Kidney epithelial cell (primary cell): Measurements from ENCODE around the gene UBL5. TPM values are rescaled to one million over a fixed set of nuclear protein-coding genes. Genes with fewer than 3 reads are reported as not detected.
A peak's percentile ranks its signal among the peaks of the same experiment; 100 is the strongest.
"Not testable (repeated sequence)": the region's sequence is repeated elsewhere in the genome, so short reads cannot be mapped to it uniquely, and the experiment has no call there.

ENCODE experiments used
- DNase-seq: peaks from one replicate; pipeline ENCODE4 v3.0.0-alpha.2; 2010; ENCODE audit warnings: low read depth
- H3K27me3 ChIP-seq: 2 replicates; pipeline ENCODE4 v1.6.0; 2011; ENCODE audit warnings: low read length; ENCODE audit not compliant: control insufficient read depth, insufficient read depth
- H3K36me3 ChIP-seq: 2 replicates; pipeline ENCODE4 v1.5.1; 2011; ENCODE audit warnings: low read length; ENCODE audit not compliant: control insufficient read depth, insufficient read depth
- H3K4me3 ChIP-seq: 2 replicates; pipeline ENCODE4 v1.5.1; 2011; ENCODE audit warnings: low read depth, mild to moderate bottlenecking, control low read depth, low read length
- total RNA-seq: library from RNA; depleted of rRNA; stranded (reverse); fragments of >200 nt; gene quantifications from 2 replicates; pipeline ENCODE4 v1.2.3, GENCODE V29; 2015
- TF ChIP-seq, protein P1 (sequence below): IDR thresholded peaks from 2 replicates; pipeline ENCODE4 v1.5.1; 2011; ENCODE audit warnings: mild to moderate bottlenecking, moderate library complexity, low read length, control low read depth, inconsistent platforms; ENCODE audit not compliant: insufficient read depth, poor library complexity, severe bottlenecking

The UBL5 gene
- total RNA-seq, 1 donor from 2014 or later = 603 TPM

DNA sequence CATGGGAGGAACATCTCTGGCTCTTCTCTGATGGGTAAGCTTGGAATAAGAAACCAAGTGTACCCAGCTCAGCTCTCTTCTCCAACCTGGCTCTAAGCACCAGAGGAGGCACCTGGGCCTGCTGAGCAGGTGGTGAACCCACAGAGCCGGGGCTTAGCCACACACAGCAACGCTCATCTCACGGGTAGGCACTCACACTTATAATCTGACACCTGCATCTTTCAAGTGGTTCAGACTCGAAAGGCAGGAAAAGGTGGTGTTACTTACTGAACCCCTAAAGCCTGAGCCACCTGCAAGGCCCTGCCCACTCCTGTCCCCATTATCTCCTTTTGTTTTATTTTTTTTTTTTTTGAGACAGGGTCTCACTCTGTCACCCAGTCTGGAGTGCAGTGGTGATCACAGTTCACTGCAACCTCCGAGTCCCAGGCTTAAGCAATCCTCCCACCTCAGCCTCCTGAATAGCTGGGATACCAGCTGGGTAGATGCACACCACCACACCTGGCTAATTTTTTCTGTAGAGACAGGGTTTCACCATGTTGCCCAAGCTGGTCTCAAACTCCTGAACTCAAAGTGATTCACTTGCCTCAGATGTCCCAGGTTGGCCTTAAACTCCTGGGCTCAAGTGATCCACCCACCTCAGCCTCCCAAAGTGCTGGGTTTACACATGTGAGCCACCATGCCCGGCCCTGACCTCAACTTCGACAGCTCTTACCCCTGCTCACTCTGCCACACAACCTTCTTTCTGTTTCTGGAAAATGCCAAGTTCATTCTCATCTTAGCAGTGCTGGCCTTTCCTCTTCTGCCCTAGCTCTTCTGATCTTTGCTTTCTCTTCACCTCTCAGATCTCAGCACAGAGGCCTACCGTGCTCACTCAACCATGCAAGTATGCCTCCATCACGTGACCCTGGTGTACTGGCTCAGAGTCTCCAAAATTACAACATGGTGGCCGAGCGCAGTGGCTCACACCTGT is 18.6 kb upstream of the UBL5 start:
- TF ChIP-seq, protein P1, sequence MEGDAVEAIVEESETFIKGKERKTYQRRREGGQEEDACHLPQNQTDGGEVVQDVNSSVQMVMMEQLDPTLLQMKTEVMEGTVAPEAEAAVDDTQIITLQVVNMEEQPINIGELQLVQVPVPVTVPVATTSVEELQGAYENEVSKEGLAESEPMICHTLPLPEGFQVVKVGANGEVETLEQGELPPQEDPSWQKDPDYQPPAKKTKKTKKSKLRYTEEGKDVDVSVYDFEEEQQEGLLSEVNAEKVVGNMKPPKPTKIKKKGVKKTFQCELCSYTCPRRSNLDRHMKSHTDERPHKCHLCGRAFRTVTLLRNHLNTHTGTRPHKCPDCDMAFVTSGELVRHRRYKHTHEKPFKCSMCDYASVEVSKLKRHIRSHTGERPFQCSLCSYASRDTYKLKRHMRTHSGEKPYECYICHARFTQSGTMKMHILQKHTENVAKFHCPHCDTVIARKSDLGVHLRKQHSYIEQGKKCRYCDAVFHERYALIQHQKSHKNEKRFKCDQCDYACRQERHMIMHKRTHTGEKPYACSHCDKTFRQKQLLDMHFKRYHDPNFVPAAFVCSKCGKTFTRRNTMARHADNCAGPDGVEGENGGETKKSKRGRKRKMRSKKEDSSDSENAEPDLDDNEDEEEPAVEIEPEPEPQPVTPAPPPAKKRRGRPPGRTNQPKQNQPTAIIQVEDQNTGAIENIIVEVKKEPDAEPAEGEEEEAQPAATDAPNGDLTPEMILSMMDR = no peak
- Histone ChIP-seq H3K4me3 (no peak overlapping the region), H3K27me3 (no peaks in the 10 kb centered on the region), H3K36me3 (peaks cover 2% of the 10 kb centered on the region)
- DNase-seq = no peak

DNA sequence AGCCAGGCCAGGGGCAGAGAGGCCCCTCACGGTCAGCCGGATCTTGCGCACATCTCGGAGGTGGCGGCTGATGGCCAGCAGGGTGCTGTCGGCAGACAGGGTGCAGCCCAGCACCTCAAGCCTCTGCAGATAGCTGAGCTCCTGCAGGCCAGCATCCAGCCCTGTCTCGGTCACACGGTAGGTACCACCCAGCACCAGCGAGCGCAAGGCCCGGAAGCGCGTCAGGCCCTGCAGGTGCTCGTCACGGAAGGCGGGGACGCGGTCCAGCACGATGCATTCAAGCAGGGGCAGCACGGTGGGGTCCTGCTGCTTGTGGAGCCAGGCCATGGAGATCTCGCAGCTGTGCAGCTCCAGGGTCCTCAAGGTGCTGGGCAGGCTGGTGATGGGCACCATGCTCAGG is 16.6 kb upstream of the UBL5 start:
- Histone ChIP-seq H3K36me3 (peaks cover 2% of the 10 kb centered on the region), H3K27me3 (no peaks in the 10 kb centered on the region), H3K4me3 (no peak overlapping the region)
- TF ChIP-seq, protein P1 = no peak
- no peak for DNase-seq

DNA sequence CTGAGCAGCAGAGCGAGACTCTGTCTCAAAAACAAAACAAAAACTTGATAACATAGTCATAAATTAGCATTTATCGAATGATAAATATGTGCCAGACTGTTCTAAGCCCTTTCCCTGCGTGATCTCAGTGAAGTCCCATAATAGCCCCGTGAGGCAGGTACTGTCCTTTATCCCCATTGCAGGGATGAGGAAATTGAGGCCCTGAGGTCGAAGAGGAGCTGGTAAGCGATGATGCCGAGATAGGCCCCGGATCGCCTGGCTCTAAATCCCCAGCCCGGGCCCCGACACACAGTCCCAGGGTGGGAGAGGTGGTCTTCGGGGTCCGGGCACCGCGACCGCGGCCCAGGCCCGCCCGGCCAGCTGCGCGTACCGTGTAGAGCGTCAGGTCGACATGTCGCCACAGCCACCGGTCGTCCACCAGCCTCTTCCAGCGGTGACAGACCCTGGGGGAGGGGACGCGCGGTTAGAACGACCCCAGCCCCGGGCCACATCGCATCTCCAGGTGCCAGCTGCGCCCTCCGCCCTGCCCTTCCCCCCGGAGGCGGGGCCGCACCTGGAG is 9.5 kb upstream of the UBL5 start:
- Histone ChIP-seq H3K4me3 (peak overlapping the region; percentile 87), H3K27me3 (no peaks in the 10 kb centered on the region), H3K36me3 (no peaks in the 10 kb centered on the region)
- TF ChIP-seq, protein P1 = no peak
- no peak for DNase-seq

DNA sequence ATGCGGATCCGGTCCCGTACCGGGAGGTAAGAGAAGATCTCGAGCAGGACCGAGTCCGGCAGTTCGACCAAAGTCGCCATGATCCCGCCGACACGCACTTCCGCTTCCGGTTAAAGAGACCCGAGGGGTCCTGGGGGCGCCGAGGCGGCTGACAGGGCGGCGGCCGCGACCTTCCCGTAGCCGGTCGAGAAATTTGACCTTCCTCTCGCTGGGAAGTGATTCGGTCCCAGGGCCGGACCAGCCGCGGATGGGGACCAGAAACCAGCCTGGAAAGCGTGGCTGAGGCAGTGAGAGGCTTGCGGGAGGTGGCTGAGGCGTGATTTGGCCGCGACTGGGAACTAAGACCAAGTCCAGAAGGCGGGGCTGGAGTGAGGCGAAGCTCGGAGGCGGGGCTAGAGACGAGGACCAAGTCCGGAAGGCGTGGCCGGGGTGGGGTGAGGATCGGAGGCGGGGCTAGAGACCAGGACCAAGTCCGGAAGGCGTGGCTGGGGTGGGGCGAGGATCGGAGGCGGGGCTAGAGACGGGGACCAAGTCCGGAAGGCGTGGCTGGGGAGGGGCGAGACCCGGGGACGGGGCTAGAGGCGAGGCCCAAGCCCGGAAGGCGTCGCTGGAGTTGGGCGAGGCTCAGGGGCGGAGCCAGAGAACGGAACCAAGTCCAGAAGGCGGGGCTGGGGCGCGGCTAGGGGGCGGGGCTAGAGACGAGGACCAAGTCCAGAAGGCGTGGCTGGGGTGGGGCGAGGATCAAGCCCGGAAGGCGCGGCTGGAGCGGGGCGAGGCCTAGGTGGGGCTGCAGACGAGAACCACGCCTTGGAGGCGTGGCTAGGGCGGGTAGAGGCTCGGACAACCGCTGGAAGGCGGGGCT is 8.8 kb upstream of the UBL5 start, which contains the start of gene FBXL12:
FBXL12 (minus strand) TSS at position 346 of the 862 bp plus-strand sequence; CDS start at position 80, 266 bp downstream.
- TF ChIP-seq, protein P1 = no peak
- DNase-seq = peak; percentile 95
- H3K27me3 ChIP-seq = no peaks in the 10 kb centered on the region
- H3K4me3 ChIP-seq = peak within 1 kb of the TSS; percentile 87
- no peaks in the 10 kb centered on the region for H3K36me3 ChIP-seq

DNA sequence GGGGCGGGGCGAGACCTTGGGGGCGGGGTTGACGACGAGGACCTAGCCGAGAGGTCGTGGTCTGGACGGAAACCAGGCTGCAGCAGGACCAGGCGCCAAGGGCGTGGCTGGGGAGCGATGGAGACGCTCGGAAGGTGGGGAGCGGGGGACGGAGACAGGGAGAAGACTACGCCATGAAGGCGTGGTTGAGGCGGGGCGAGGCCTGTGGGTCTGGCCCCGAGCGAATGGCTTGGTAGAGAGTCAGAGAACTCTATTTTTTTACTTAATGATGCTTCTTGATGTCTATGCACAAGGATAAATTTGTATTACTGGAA is 8.2 kb upstream of the UBL5 start:
- Histone ChIP-seq H3K4me3 (peak overlapping the region; percentile 18), H3K36me3 (no peaks in the 10 kb centered on the region), H3K27me3 (no peaks in the 10 kb centered on the region)
- DNase-seq = no peak
- TF ChIP-seq, protein P1 = no peak

DNA sequence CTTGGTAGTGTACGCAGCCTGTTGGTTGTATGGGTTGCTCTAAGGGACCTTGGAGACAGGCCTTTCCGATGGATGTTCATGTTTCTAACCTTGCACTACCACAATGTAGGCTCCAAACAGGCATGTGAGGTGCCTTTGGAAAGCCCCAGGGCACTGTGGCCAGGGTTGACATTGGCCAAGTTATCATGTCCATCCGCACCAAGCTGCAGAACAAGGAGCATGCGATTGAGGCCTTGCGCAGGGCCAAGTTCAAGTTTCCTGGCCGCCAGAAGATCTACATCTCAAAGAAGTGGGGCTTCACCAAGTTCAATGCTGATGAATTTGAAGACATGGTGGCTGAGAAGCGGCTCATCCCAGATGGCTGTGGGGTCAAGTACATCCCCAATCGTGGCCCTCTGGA is 7.7 kb upstream of the UBL5 start:
- not testable (repeated sequence) for H3K4me3 ChIP-seq, H3K27me3 ChIP-seq, DNase-seq, H3K36me3 ChIP-seq
